ENCODE measurements around the gene PJVK.

DNA sequence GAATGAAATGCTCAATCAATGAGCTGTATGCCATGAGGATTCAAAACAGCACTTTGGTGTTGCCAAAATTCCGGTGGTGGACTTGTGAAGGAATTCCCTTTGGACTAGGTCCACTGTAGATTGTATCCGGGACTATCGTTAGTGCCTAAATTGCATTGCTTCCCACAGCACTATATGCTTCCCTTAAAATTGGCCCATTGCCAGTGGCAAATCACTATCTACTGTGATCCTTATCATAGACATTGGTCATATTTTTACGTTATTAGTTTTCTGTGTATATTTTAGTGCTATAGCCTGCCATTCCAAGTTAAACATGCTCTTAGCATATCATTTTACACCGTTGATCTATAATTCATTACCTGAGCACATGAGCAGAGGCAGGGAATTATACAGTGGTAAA, 1.7 kb downstream of the PJVK start:
- TF ChIP-seq EZH2phosphoT487 (IDR thresholded peaks at IDR 0.05; ENCODE audit: borderline replicate concordance, low read length), result no peak
- TF ChIP-seq, protein P1, sequence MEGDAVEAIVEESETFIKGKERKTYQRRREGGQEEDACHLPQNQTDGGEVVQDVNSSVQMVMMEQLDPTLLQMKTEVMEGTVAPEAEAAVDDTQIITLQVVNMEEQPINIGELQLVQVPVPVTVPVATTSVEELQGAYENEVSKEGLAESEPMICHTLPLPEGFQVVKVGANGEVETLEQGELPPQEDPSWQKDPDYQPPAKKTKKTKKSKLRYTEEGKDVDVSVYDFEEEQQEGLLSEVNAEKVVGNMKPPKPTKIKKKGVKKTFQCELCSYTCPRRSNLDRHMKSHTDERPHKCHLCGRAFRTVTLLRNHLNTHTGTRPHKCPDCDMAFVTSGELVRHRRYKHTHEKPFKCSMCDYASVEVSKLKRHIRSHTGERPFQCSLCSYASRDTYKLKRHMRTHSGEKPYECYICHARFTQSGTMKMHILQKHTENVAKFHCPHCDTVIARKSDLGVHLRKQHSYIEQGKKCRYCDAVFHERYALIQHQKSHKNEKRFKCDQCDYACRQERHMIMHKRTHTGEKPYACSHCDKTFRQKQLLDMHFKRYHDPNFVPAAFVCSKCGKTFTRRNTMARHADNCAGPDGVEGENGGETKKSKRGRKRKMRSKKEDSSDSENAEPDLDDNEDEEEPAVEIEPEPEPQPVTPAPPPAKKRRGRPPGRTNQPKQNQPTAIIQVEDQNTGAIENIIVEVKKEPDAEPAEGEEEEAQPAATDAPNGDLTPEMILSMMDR (IDR thresholded peaks at IDR 0.05; ENCODE audit: low read depth, low read length, poor library complexity, severe bottlenecking), result no peak
